ENCODE data around the gene GALNT14.

DNA sequence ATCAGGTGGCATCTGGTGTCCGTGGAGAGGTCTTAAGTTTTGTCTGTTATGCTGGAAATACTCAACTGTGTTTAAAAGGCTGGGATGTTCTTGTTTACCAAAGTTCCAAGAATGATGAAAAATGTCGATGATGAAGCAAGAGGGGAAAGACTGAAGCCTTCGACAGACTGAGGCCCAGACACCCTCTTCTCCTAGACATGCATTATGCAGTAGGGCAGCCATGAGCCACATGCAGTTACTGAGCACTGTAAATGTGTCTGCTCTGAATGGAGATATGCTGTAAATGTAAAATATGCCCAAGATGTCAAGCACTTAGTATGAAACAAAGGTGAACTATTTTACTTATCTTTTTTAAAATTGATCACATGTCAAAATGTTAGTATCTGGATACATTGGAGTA is 163.1 kb downstream of the GALNT14 start:
- TF ChIP-seq, protein P1, sequence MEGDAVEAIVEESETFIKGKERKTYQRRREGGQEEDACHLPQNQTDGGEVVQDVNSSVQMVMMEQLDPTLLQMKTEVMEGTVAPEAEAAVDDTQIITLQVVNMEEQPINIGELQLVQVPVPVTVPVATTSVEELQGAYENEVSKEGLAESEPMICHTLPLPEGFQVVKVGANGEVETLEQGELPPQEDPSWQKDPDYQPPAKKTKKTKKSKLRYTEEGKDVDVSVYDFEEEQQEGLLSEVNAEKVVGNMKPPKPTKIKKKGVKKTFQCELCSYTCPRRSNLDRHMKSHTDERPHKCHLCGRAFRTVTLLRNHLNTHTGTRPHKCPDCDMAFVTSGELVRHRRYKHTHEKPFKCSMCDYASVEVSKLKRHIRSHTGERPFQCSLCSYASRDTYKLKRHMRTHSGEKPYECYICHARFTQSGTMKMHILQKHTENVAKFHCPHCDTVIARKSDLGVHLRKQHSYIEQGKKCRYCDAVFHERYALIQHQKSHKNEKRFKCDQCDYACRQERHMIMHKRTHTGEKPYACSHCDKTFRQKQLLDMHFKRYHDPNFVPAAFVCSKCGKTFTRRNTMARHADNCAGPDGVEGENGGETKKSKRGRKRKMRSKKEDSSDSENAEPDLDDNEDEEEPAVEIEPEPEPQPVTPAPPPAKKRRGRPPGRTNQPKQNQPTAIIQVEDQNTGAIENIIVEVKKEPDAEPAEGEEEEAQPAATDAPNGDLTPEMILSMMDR (conservative IDR thresholded peaks at IDR 0.05 in 1 of 2, IDR thresholded peaks at IDR 0.05 in 1 of 2; ENCODE audit: extremely low read depth in 1 of 2, insufficient read depth in 1 of 2, low read depth in 1 of 2, low read length in 2 of 2): no peak
- no peak for TF ChIP-seq EZH2 (IDR thresholded peaks at IDR 0.05; ENCODE audit: borderline replicate concordance, low read length)
